GM18498 (cell line): Measurements from ENCODE around the gene HERC2.

Experiments
- ATAC-seq: cut with Tn5 transposase; IDR thresholded peaks from one replicate; pipeline ENCODE4 v1.9.1; 2021; ENCODE audit warnings: mild to moderate bottlenecking, moderate library complexity; ENCODE audit not compliant: unreplicated experiment

Gene HERC2

DNA sequence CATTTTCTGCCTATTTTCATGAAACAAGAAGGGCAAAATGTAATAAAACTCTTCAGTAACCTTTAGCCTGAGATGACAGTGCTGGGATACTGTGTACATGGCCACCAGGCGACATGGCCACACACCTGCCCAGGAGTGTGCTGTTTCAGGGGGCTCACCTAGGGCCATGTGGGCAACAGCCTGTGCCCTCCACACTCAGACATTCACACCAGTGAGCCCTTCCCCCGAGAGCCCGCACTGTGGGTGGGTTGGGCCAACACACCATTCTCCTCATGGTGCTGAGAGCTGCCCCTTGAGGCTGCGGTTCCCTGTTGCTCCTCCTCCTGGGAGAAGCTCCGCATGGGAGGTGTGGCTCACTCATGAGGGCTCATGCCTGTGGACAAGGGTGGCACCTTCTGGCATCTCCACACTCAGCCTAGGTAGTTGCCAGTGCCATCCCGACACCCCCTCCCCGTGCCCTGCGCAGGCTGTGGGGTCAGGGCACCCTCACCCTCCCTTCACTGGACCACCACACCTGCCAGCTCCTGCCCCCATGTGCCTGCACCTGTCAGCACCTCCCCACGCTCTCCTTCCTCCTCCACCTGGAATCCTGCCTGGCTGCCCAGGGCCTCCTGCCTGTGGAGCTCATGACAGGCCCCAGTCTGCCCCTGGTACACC is 242.5 kb downstream of the HERC2 start:
- no peak for ATAC-seq

DNA sequence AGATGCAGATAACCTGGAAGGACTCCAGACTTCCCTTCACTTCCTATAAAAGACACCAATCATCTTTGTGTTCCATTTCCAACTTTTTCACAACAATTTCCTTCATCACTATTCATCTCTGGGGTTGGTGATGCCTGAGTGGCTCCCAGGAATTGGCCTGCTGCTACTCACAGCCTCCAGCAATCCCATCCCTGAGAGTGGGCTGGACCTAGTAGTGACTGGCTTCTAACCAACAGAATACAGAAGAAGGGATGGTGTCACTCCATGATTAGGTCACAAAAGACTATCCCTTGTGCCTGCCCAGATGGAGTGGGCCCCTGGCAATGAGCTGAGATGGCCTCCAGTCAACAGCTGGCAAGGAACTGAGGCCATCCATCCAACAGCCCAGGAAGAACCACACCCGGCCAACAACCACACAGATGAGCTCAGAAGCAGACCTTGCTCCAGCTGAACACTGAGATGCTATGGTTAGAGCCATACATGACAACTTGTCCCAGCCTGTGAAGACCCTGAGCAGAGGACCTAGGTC is 243.7 kb downstream of the HERC2 start:
- ATAC-seq = no peak

DNA sequence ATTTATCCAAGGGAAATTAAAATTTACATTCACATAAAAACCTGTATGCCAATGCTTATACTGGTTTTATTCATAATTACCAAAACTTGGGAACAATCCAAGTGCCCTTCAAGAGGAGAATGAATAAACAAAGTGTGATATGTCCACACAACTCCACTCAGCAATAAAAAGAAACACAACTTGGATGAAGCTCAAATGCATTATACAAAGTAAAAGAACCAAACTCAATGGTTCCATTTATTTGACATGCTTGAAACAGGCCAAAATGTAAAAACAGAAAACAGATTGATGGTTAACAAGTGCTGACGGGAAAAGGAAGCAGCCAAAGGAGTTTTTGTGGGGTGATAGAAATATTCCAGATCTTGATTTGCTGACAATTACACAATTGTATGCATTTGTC is 246.4 kb downstream of the HERC2 start:
- ATAC-seq = no peak

DNA sequence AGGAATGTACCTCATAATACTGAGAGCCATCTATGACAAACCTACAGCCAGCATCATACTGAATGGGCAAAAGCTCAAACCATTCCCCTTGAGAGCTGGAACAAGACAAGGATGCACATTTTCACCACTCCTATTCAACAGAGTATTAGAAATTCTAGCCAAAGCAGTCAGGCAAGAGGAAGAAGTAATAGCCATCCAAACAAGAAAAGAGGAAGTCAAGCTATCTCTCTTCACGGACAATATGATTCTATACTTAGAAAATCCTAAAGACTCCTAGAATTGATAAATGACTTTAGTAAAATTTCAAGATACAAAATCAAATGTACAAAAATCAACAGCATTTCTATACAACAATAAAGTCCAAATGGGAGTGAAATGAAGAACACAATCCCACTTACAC is 253.0 kb downstream of the HERC2 start:
- ATAC-seq = no peak

DNA sequence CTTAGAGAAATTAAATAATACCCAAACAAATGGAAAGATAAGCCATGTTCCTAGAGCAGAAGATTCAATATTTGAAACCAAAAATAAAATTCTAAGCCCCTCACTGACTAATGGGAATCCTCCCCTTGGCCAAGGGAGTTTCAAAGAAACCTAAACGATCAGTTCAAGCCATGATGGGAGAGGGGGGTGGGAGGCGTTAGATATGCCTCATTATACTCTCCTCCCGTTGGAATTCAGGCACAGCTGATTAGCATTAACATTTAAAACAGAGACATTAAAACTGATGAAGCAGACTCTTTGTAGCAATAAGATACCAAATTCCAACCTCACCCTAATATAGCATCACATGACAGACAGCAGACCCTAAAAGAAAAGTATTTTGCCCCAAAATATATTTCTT is 255.7 kb downstream of the HERC2 start:
- no peak for ATAC-seq
